Epithelial cell of proximal tubule (primary cell): ENCODE results near the gene MLLT6. TPM values are rescaled to one million over a fixed set of nuclear protein-coding genes. Genes with fewer than 3 reads are reported as not detected.

ENCODE experiments used
- DNase-seq: peaks from one replicate; pipeline ENCODE4 v3.0.0-alpha.2; 2011; ENCODE audit warnings: low read depth
- H3K4me3 ChIP-seq: 2 replicates; pipeline ENCODE4 v1.5.1; 2011; ENCODE audit warnings: low read depth, mild to moderate bottlenecking, low read length
- CTCF ChIP-seq: conservative IDR thresholded peaks from 2 replicates; pipeline ENCODE4 v1.5.1; 2012; ENCODE audit warnings: low read depth, mild to moderate bottlenecking, low read length
- total RNA-seq: library from RNA; depleted of rRNA; stranded (reverse); fragments of >200 nt; gene quantifications from 2 replicates; pipeline ENCODE4 v1.2.3, GENCODE V29; 2015

MLLT6 gene
- total RNA-seq, 1 donor from 2014 or later, result 34.2 TPM

DNA sequence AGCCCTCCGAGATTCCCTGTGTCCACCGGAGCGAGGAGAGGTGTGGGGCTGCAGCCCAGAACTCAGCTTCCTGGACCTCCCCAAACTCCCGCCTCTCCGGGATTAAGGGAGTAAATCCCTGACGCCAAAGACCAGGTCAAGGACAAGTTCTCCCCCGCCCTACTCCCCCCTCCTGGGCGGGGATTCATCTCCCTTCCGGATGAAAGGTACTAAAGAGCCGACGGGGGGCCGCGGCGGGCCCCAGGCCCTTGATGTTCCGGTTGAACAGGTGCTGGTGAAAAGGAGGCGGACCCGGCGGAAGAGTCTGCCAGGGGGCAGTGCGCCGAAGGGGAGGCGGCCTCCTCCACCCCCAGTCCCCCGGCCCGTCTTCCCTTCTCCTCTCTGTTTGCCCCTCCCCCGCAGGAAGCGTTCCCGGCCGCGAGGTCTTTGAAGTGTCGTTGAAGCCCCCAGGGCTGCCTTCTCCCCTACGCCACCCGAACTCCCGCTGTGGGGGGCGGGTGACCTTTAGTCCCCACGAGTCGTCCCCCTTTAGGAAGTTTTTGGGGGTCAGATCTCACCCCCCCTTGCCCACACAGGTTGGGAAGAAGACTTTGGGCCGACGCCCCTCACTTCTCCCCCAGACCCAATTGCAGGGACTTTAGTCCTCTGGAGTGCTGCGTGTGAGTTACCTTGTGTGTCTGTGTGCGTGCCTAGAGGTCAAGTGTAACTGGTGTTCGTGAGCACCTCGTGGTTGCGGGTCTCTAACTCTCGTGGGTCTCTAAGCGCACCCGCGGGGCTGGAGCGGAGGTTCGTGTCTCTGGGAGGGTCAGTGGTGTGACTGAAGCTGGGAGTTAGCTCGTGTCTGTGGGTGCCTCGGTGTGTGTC lies 1.1 kb upstream of the MLLT6 start:
- TF ChIP-seq CTCF, result peak; percentile 2
- no peak for DNase-seq
- H3K4me3 ChIP-seq, result peak overlapping the region; percentile 95

- peak overlapping the region; percentile 95 for H3K4me3 ChIP-seq
- no peak for DNase-seq
- no peak for TF ChIP-seq CTCF
Measured at GRCh38 chr17:38705523-38705802, 390 bp downstream of the MLLT6 start.

GRCh38 chr17:38705803-38706504 lies 881 bp downstream of the MLLT6 start:
- no peak for DNase-seq
- no peak for TF ChIP-seq CTCF
- peak overlapping the region; percentile 95 for H3K4me3 ChIP-seq

GRCh38 chr17:38706505-38707216 lies 1.6 kb downstream of the MLLT6 start:
- no peak for DNase-seq

GRCh38 chr17:38707678-38708351 lies 2.7 kb downstream of the MLLT6 start:
- H3K4me3 ChIP-seq, result no peak overlapping the region
- no peak for DNase-seq
- TF ChIP-seq CTCF, result no peak

More at GRCh38 chr17:38706505-38707216, 1.6 kb downstream of the MLLT6 start:
- H3K4me3 ChIP-seq, result peak overlapping the region; percentile 95
- no peak for TF ChIP-seq CTCF

DNA sequence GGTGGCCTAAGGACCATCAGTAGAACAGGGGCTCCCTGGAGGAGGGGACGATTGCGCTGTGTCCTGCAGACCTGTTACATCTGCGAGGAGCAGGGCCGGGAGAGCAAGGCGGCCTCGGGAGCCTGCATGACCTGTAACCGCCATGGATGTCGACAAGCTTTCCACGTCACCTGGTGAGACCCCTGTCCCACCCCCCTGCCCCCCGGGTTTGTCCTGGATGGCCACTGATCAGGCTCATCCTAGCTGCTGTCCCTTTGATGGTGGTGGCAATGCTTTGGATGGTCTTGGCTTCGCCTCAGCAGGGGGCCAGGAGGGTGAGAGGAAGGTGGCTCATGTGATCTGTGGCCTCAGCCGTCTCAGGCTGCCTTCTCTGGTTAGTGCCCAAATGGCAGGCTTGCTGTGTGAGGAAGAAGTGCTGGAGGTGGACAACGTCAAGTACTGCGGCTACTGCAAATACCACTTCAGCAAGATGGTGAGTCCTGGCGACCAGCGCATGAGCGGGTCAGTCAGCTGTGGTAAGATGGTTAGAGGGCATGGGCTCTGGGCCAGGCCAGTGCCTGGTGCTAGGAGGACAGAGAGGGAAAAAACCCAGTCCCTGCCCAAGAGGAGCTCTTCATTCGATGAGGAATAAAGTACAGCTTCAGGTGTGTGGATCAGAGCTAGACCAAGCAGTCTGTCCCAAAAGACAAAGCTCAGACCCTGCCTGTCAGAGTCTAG lies 4.2 kb downstream of the MLLT6 start:
- H3K4me3 ChIP-seq, result no peak overlapping the region
- no peak for DNase-seq
- no peak for TF ChIP-seq CTCF
